ENCODE measurements around the gene SOWAHC.

SOWAHC gene

GRCh38 chr2:109632158-109632789 is 18.1 kb downstream of the SOWAHC start:
- CTCF ChIA-PET: interaction anchor here (0.7 kb wide), 1 partner anchor 56 kb away, joined by 3 read pairs; no protein-coding TSS in a partner anchor
- POLR2A ChIA-PET: no interaction called here
- Histone ChIP-seq H3K36me3 (ENCODE audit: control insufficient read depth in 2 of 2, insufficient read depth in 1 of 2, low read length in 2 of 2) (no peaks in the 10 kb centered on the region), H3K4me1 (ENCODE audit: control insufficient read depth, insufficient read depth, low read length) (no peaks in the 10 kb centered on the region), H3K27ac (ENCODE audit: extremely low read depth, low read depth, low read length) (no peak overlapping the region), H3K9me3 (ENCODE audit: control insufficient read depth, insufficient read depth, low read depth, low read length) (no peaks in the 10 kb centered on the region), H3K4me3 (ENCODE audit: low read depth, low read length) (no peak overlapping the region)
- TF ChIP-seq KLF16 (tag by site-specific recombination; IDR thresholded peaks at IDR 0.05) (no peak), OVOL3 (tag by site-specific recombination; IDR thresholded peaks at IDR 0.05) (no peak), ZNF18 (tag by site-specific recombination; IDR thresholded peaks at IDR 0.05) (no peak), TRIM28 (IDR thresholded peaks at IDR 0.05; ENCODE audit: borderline replicate concordance, low read length) (no peak), ZNF433 (tag by site-specific recombination; IDR thresholded peaks at IDR 0.05; ENCODE audit: low read depth) (no peak), OSR2 (tag by site-specific recombination; IDR thresholded peaks at IDR 0.05) (no peak), EGR2 (tag by site-specific recombination; IDR thresholded peaks at IDR 0.05; ENCODE audit: low read depth) (no peak), ZSCAN16 (tag by site-specific recombination; IDR thresholded peaks at IDR 0.05) (no peak), ZNF791 (tag by site-specific recombination; IDR thresholded peaks at IDR 0.05) (no peak), ZSCAN5A (tag by site-specific recombination; IDR thresholded peaks at IDR 0.05) (no peak)

- POLR2A ChIA-PET: no interaction called here
- Histone ChIP-seq H3K4me1 (ENCODE audit: control insufficient read depth, insufficient read depth, low read length) (no peaks in the 10 kb centered on the region), H3K4me3 (ENCODE audit: low read depth, low read length) (no peak overlapping the region), H3K36me3 (ENCODE audit: control insufficient read depth in 2 of 2, insufficient read depth in 1 of 2, low read length in 2 of 2) (no peaks in the 10 kb centered on the region), H3K27ac (ENCODE audit: extremely low read depth, low read depth, low read length) (no peak overlapping the region), H3K9me3 (ENCODE audit: control insufficient read depth, insufficient read depth, low read depth, low read length) (no peaks in the 10 kb centered on the region)
- CTCF ChIA-PET: no interaction called here
- TF ChIP-seq ZNF585B (tag by site-specific recombination; IDR thresholded peaks at IDR 0.05): no peak
- no peak for TF ChIP-seq FEZF1 (tag by site-specific recombination; IDR thresholded peaks at IDR 0.05)
- TF ChIP-seq ZNF354C (tag by site-specific recombination; IDR thresholded peaks at IDR 0.05; ENCODE audit: borderline replicate concordance, low read depth): no peak
- no peak for TF ChIP-seq HIC1 (tag by site-specific recombination; IDR thresholded peaks at IDR 0.05)
- TF ChIP-seq ZNF660 (tag by site-specific recombination; IDR thresholded peaks at IDR 0.05): no peak
- no peak for TF ChIP-seq ZNF670 (tag by site-specific recombination; IDR thresholded peaks at IDR 0.05; ENCODE audit: low read depth)
- no peak for TF ChIP-seq ZNF404 (tag by site-specific recombination; IDR thresholded peaks at IDR 0.05)
- TF ChIP-seq ZNF624 (tag by site-specific recombination; IDR thresholded peaks at IDR 0.05): no peak
- no peak for TF ChIP-seq ZNF362 (tag by site-specific recombination; IDR thresholded peaks at IDR 0.05)
- no peak for TF ChIP-seq ZNF514 (tag by site-specific recombination; IDR thresholded peaks at IDR 0.05)
- no peak for TF ChIP-seq PRDM1 (tag by site-specific recombination; IDR thresholded peaks at IDR 0.05)
- no peak for TF ChIP-seq ZNF626 (tag by site-specific recombination; IDR thresholded peaks at IDR 0.05)
- no peak for TF ChIP-seq ZNF426 (tag by site-specific recombination; IDR thresholded peaks at IDR 0.05)
- no peak for TF ChIP-seq GFI1B (tag by site-specific recombination; IDR thresholded peaks at IDR 0.05)
- no peak for TF ChIP-seq ZSCAN16 (tag by site-specific recombination; IDR thresholded peaks at IDR 0.05)
- no peak for TF ChIP-seq ZNF311 (tag by site-specific recombination; IDR thresholded peaks at IDR 0.05; ENCODE audit: borderline replicate concordance)
- TF ChIP-seq ZNF664 (tag by site-specific recombination; IDR thresholded peaks at IDR 0.05): no peak
- TF ChIP-seq ZSCAN18 (tag by site-specific recombination; IDR thresholded peaks at IDR 0.05): no peak
- TF ChIP-seq ZNF768 (tag by site-specific recombination; IDR thresholded peaks at IDR 0.05): no peak
- TF ChIP-seq ZBTB21 (tag by site-specific recombination; IDR thresholded peaks at IDR 0.05): no peak
Observed at GRCh38 chr2:109633284-109633961, 19.3 kb downstream of the SOWAHC start.

Measured in HEK293 (cell line).